GM12878 (cell line): Measurements from ENCODE around the gene STXBP1. TPM values are rescaled to one million over a fixed set of nuclear protein-coding genes. Genes with fewer than 3 reads are reported as not detected.
A peak's percentile ranks its signal among the peaks of the same experiment; 100 is the strongest.

ENCODE experiments used
- BCL3 ChIP-seq: IDR thresholded peaks from 2 replicates; pipeline ENCODE4 v1.6.1; 2011; ENCODE audit warnings: borderline replicate concordance, low read depth, mild to moderate bottlenecking, moderate library complexity, low read length; ENCODE audit not compliant: insufficient read depth, poor library complexity, severe bottlenecking
- EGR1 ChIP-seq, 2 experiments: IDR thresholded peaks; 1 replicate in 1 of 2; 2 replicates in 1 of 2; pipeline ENCODE4 v1.6.1; 2011 to 2012; ENCODE audit warnings: low read depth in 2 of 2, low read length in 2 of 2, borderline replicate concordance in 1 of 2, mild to moderate bottlenecking in 1 of 2, moderate library complexity in 1 of 2
- EZH2 ChIP-seq: IDR thresholded peaks from 2 replicates; pipeline ENCODE4 v1.6.1; 2012; ENCODE audit warnings: low read depth, mild to moderate bottlenecking, control low read depth, inconsistent platforms, low read length, borderline replicate concordance; ENCODE audit not compliant: control insufficient read depth
- IRF4 ChIP-seq: IDR thresholded peaks from 2 replicates; pipeline ENCODE4 v1.6.1; 2011; ENCODE audit warnings: low read depth, low read length
- MAX ChIP-seq: IDR thresholded peaks from 2 replicates; pipeline ENCODE4 v1.6.1; 2012; ENCODE audit warnings: low read depth, low read length, improper control_type of control experiment
- MLLT1 ChIP-seq: fragments of 450-650 bp; IDR thresholded peaks from 2 replicates; pipeline ENCODE4 v1.6.1; 2016; ENCODE audit warnings: mild to moderate bottlenecking
- NBN ChIP-seq: fragments of 450-650 bp; IDR thresholded peaks from 2 replicates; pipeline ENCODE4 v1.6.1; 2016
- NFYA ChIP-seq: IDR thresholded peaks from 2 replicates; pipeline ENCODE4 v1.6.1; 2011; ENCODE audit warnings: low read depth, mild to moderate bottlenecking, low read length, improper control_type of control experiment, borderline replicate concordance
- PAX8 ChIP-seq: fragments of 450-650 bp; IDR thresholded peaks from 2 replicates; pipeline ENCODE4 v1.6.1; 2017; ENCODE audit warnings: mild to moderate bottlenecking, moderate library complexity
- PRDM15 ChIP-seq: fragments of 450-650 bp; formaldehyde crosslinking; IDR thresholded peaks from 2 replicates; pipeline ENCODE4 v1.4.0; 2020; ENCODE audit warnings: mild to moderate bottlenecking, moderate library complexity
- REST ChIP-seq: IDR thresholded peaks from 2 replicates; pipeline ENCODE4 v1.6.1; 2012; ENCODE audit warnings: mild to moderate bottlenecking, low read depth, low read length
- SRF ChIP-seq, 2 experiments: IDR thresholded peaks; 2 replicates each; pipeline ENCODE4 v1.6.1; 2011; ENCODE audit warnings: low read depth in 2 of 2, low read length in 2 of 2, mild to moderate bottlenecking in 1 of 2, moderate library complexity in 1 of 2
- STAT1 ChIP-seq: fragments of 450-650 bp; conservative IDR thresholded peaks from 2 replicates; pipeline ENCODE4 v1.6.1; 2014; ENCODE audit warnings: antibody characterized with exemption, mild to moderate bottlenecking
- TCF12 ChIP-seq: IDR thresholded peaks from 2 replicates; pipeline ENCODE4 v1.6.1; 2011; ENCODE audit warnings: low read depth, mild to moderate bottlenecking, low read length
- YBX1 ChIP-seq: fragments of 450-650 bp; IDR thresholded peaks from 2 replicates; pipeline ENCODE4 v1.6.1; 2016; ENCODE audit warnings: antibody characterized with exemption
- polyA plus RNA-seq, 11 experiments: library from polyadenylated mRNA; depleted of rRNA in 4 of 11; unstranded in 6 of 11; stranded (reverse) in 5 of 11; fragments of >200 nt; fragmentation: Nextera tagmentation in 4 of 11; fragmentation: Illumina TruSeq in 1 of 11; extraction: Ambion mirVana in 4 of 11; extraction: Trizol in 1 of 11; gene quantifications; 1 replicate in 1 of 11; 2 replicates in 10 of 11; pipeline versions ENCODE4 v1.2.1 to v1.2.3, GENCODE V29; 2011 to 2016; ENCODE audit warnings: inconsistent platforms in 2 of 11, missing spikeins in 2 of 11, low read depth in 1 of 11
- total RNA-seq, 4 experiments: library from RNA; depleted of rRNA in 3 of 4; stranded (reverse); fragments of >200 nt in 3 of 4; fragmentation: Illumina TruSeq in 1 of 4; extraction: Trizol in 1 of 4; gene quantifications; 2 replicates each; pipeline versions ENCODE4 v1.2.1 to v1.2.3, GENCODE V29; 2013 to 2021

STXBP1 gene
- total and polyA plus RNA-seq, 10 of the 15 experiments (the other 5 are each of a cell fraction or from before 2014, with no cell fraction given): 0.08 to 0.85 (median 0.31) TPM; not detected in 3

GRCh38 chr9:127734247-127734746 is 122.2 kb downstream of the STXBP1 start (continued):
- no peak for TF ChIP-seq BCL3
- TF ChIP-seq MAX: no peak
- TF ChIP-seq PAX8: no peak
- no peak for TF ChIP-seq PRDM15 (CRISPR knock-in tag)
- 0 out of 2 replicates have a peak, but pooled peaks have one; percentile 5 for TF ChIP-seq TCF12
- TF ChIP-seq STAT1: no peak
- no peak for TF ChIP-seq EGR1 (IDR thresholded peaks at IDR 0.05; ENCODE audit: borderline replicate concordance in 1 of 2, low read depth in 2 of 2, low read length in 2 of 2)
- no peak for TF ChIP-seq YBX1
- TF ChIP-seq REST: no peak
- TF ChIP-seq NBN: 0 out of 2 replicates have a peak, but pooled peaks have one; percentile 39
- no peak for TF ChIP-seq EZH2
- no peak for TF ChIP-seq MLLT1
- TF ChIP-seq NFYA: no peak
- no peak for TF ChIP-seq IRF4
- TF ChIP-seq SRF (IDR thresholded peaks at IDR 0.05; ENCODE audit: low read depth in 2 of 2, low read length in 2 of 2): 0 out of 4 replicates have a peak, but pooled peaks of 1 of the 2 experiments have one; percentile 31
